Activated B cell treated with CpG ODN at 0.5 μM for 24 hours (primary cell): Measurements from ENCODE around the gene SEH1L. TPM values are rescaled to one million over a fixed set of nuclear protein-coding genes. Genes with fewer than 3 reads are reported as not detected.

Source experiments
- ATAC-seq: fragments of 200-7000 bp; cut with Tn5 transposase; one replicate; pipeline ENCODE4 v1.10.0; 2021; ENCODE audit warnings: low read depth, mild to moderate bottlenecking, moderate library complexity
- CTCF ChIA-PET: fragments of 350-600 bp; sonication (Branson Sonifier 250); formaldehyde crosslinking; loops from one replicate; lab custom pipeline; 2021; ENCODE audit warnings: antibody characterized with exemption; lab: Charles Lee
- POLR2A ChIA-PET: fragments of 350-600 bp; sonication (Branson Sonifier 250); formaldehyde crosslinking; loops from one replicate; lab custom pipeline; 2021; ENCODE audit warnings: antibody characterized with exemption; lab: Charles Lee
- DNase-seq: peaks from one replicate; pipeline ENCODE4 v3.0.0; 2022
- H3K27ac Mint-ChIP-seq: one replicate; pipeline ENCODE4 v1.8.0; 2020; ENCODE audit warnings: mixed read lengths
- H3K27me3 Mint-ChIP-seq: one replicate; pipeline ENCODE4 v1.8.0; 2021; ENCODE audit warnings: mixed read lengths
- H3K36me3 Mint-ChIP-seq: one replicate; pipeline ENCODE4 v1.8.0; 2021; ENCODE audit warnings: low read depth, mixed read lengths
- H3K4me1 Mint-ChIP-seq: one replicate; pipeline ENCODE4 v1.8.0; 2021; ENCODE audit warnings: mixed read lengths
- H3K4me3 Mint-ChIP-seq: one replicate; pipeline ENCODE4 v1.8.0; 2020; ENCODE audit warnings: mild to moderate bottlenecking, mixed read lengths
- H3K9me3 Mint-ChIP-seq: one replicate; pipeline ENCODE4 v1.8.0; 2020; ENCODE audit warnings: mixed read lengths
- CTCF ChIP-seq: fragments of 200-600 bp; IDR thresholded peaks from one replicate; pipeline ENCODE4 v1.8.0; 2022; ENCODE audit warnings: antibody characterized with exemption, mild to moderate bottlenecking
- intact Hi-C: fragments of 100-400 bp; cut with micrococcal nuclease; formaldehyde crosslinking; loops from one replicate; pipeline ENCODE4 v1.15.1; 2024
- total RNA-seq: library from RNA; stranded (reverse); gene quantifications from 2 replicates; pipeline ENCODE4 v1.2.3, GENCODE V29; 2022

Gene SEH1L
- total RNA-seq, 1 donor from 2014 or later = 79.3 TPM

- ATAC-seq = no peak
- no peak overlapping the region for H3K27ac Mint-ChIP-seq
- H3K4me1 Mint-ChIP-seq = no peaks in the 10 kb centered on the region
- no peak for TF ChIP-seq CTCF
- intact Hi-C loops = no loop called here
- no peaks in the 10 kb centered on the region for H3K9me3 Mint-ChIP-seq
- ChIA-PET CTCF (interaction anchor here (1.0 kb wide), 1 partner anchor 13 kb away, joined by 4 read pairs; no protein-coding TSS in a partner anchor), POLR2A (no interaction called here)
- H3K27me3 Mint-ChIP-seq = peaks cover 2% of the 10 kb centered on the region
- no peak for DNase-seq
- no peaks in the 10 kb centered on the region for H3K36me3 Mint-ChIP-seq
- no peak overlapping the region for H3K4me3 Mint-ChIP-seq
Observed at GRCh38 chr18:12921178-12921577, 26.6 kb upstream of the SEH1L start.

- intact Hi-C loops = no loop called here
- no peaks in the 10 kb centered on the region for H3K9me3 Mint-ChIP-seq
- POLR2A ChIA-PET = interaction anchor here (0.6 kb wide), 2 partner anchors 32 to 556 kb away, joined by 3 to 4 read pairs; no protein-coding TSS in a partner anchor
- no peak for TF ChIP-seq CTCF
- no peak overlapping the region for H3K27ac Mint-ChIP-seq
- ATAC-seq (no peak), DNase-seq (no peak)
- H3K4me3 Mint-ChIP-seq = no peak overlapping the region
- H3K36me3 Mint-ChIP-seq = no peaks in the 10 kb centered on the region
- no peaks in the 10 kb centered on the region for H3K4me1 Mint-ChIP-seq
- peaks cover 2% of the 10 kb centered on the region for H3K27me3 Mint-ChIP-seq
- CTCF ChIA-PET = interaction anchor here (0.9 kb wide), 1 partner anchor 12 kb away, joined by 3 read pairs; no protein-coding TSS in a partner anchor
Observed at GRCh38 chr18:12922266-12922665, 25.5 kb upstream of the SEH1L start.

GRCh38 chr18:12924616-12925015 is 23.2 kb upstream of the SEH1L start:
- no peaks in the 10 kb centered on the region for H3K9me3 Mint-ChIP-seq
- no peaks in the 10 kb centered on the region for H3K4me1 Mint-ChIP-seq
- H3K27ac Mint-ChIP-seq = no peak overlapping the region
- peaks cover 2% of the 10 kb centered on the region for H3K27me3 Mint-ChIP-seq
- ChIA-PET POLR2A (no interaction called here), CTCF (no interaction called here)
- intact Hi-C loops = no loop called here
- H3K4me3 Mint-ChIP-seq = no peak overlapping the region
- TF ChIP-seq CTCF = no peak
- H3K36me3 Mint-ChIP-seq = no peaks in the 10 kb centered on the region
- ATAC-seq (no peak), DNase-seq (no peak)

GRCh38 chr18:12928206-12928605 is 19.6 kb upstream of the SEH1L start:
- no peak overlapping the region for H3K27ac Mint-ChIP-seq
- ATAC-seq = no peak
- intact Hi-C loops = no loop called here
- no peak for TF ChIP-seq CTCF
- H3K36me3 Mint-ChIP-seq = no peaks in the 10 kb centered on the region
- no peaks in the 10 kb centered on the region for H3K27me3 Mint-ChIP-seq
- DNase-seq = no peak
- ChIA-PET POLR2A (no interaction called here), CTCF (no interaction called here)
- H3K4me3 Mint-ChIP-seq = no peak overlapping the region
- no peaks in the 10 kb centered on the region for H3K9me3 Mint-ChIP-seq
- H3K4me1 Mint-ChIP-seq = no peaks in the 10 kb centered on the region

- ChIA-PET CTCF (no interaction called here), POLR2A (no interaction called here)
- H3K9me3 Mint-ChIP-seq = no peaks in the 10 kb centered on the region
- intact Hi-C loops = no loop called here
- H3K27me3 Mint-ChIP-seq = no peaks in the 10 kb centered on the region
- H3K27ac Mint-ChIP-seq = no peak overlapping the region
- no peak for TF ChIP-seq CTCF
- no peaks in the 10 kb centered on the region for H3K4me1 Mint-ChIP-seq
- DNase-seq (no peak), ATAC-seq (no peak)
- H3K4me3 Mint-ChIP-seq = no peak overlapping the region
- H3K36me3 Mint-ChIP-seq = no peaks in the 10 kb centered on the region
Observed at GRCh38 chr18:12928641-12929040, 19.2 kb upstream of the SEH1L start.
